Esophagus squamous epithelium (tissue), 5 donors: Measurements from ENCODE around the gene BANF1. TPM values are rescaled to one million over a fixed set of nuclear protein-coding genes. Genes with fewer than 3 reads are reported as not detected.

ENCODE experiments used
- DNase-seq: peaks from one replicate; lab custom pipeline; 2025; lab: John Stamatoyannopoulos, UW
- H3K27ac ChIP-seq, 4 donors: fragments of 200-600 bp; sonication (generic); one replicate each; pipeline ENCODE4 v1.5.1; 2016 to 2019; ENCODE audit warnings: mild to moderate bottlenecking in 1 of 4
- H3K27me3 ChIP-seq, 4 donors: fragments of 200-600 bp; sonication (generic); 1 replicate in 3 of 4; 2 replicates in 1 of 4; pipeline versions ENCODE4 v1.5.1 to v1.6.0; 2017 to 2021; ENCODE audit warnings: antibody characterized with exemption in 1 of 4
- H3K36me3 ChIP-seq, 3 donors: fragments of 200-600 bp; sonication (generic); one replicate each; pipeline ENCODE4 v1.5.1; 2016 to 2019
- H3K4me1 ChIP-seq, 3 donors: fragments of 200-600 bp; sonication (generic); one replicate each; pipeline ENCODE4 v1.5.1; 2017 to 2019
- H3K4me3 ChIP-seq, 4 donors: fragments of 200-600 bp; sonication (generic); 1 replicate in 3 of 4; 2 replicates in 1 of 4; pipeline ENCODE4 v1.5.1; 2016 to 2019; ENCODE audit warnings: mild to moderate bottlenecking in 2 of 4, moderate library complexity in 1 of 4
- H3K9me3 ChIP-seq, 3 donors: fragments of 200-600 bp; sonication (generic); one replicate each; pipeline ENCODE4 v1.5.1; 2016 to 2019
- POLR2A ChIP-seq, 4 donors: fragments of 450-650 bp; IDR thresholded peaks; one replicate each; pipeline ENCODE4 v1.6.1; 2017; ENCODE audit warnings: antibody characterized with exemption in 4 of 4, mild to moderate bottlenecking in 4 of 4, moderate library complexity in 3 of 4
- WGBS, 2 donors: methylation state at CpG; one replicate each; pipeline ENCODE4 v1.1.5; 2018; 5-methylcytosine and 5-hydroxymethylcytosine counted together
- intact Hi-C: fragments of 100-400 bp; cut with DNase I; formaldehyde crosslinking; loops from one replicate; pipeline ENCODE4 v1.15.0; 2022
- total RNA-seq, 4 donors: library from RNA; depleted of rRNA; stranded (reverse); fragments of >200 nt; gene quantifications; one replicate each; pipeline ENCODE4 v1.1.0, GENCODE V29; 2016
- TF ChIP-seq, protein P1 (sequence below), 6 experiments: fragments of 450-650 bp in 4 of 6; fragments of 200-600 bp in 2 of 6; sonication (generic) in 2 of 6; IDR thresholded peaks; one replicate each; pipeline ENCODE4 v1.5.1; 2016 to 2019; ENCODE audit warnings: antibody characterized with exemption in 6 of 6, mild to moderate bottlenecking in 4 of 6, moderate library complexity in 4 of 6
- donor health status: DM: yes; HTN: yes; CAD: no.

Gene BANF1
- total RNA-seq, 4 donors from 2014 or later = 29.1 to 52.3 (median 41.9) TPM

DNA sequence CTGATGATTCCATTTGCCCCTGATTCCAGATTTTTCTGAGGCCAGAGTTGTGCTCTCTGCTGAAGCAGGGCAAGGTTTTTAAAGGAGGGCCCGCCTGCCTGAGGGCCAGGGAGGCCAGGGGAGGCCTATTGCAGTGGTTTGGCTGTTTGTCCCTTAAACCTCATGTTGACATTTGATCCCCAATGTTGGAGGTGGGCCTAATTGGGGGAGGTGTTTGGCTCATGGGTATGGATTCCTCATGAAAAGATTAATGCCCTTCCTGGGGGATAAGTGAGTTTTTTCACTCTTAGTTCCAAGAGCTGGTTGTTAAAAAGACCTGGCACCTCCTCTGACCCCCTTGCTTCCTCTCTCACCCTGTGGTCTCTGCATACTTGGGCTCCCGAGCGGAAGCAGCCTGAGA is 37.5 kb downstream of the BANF1 start:
- Histone ChIP-seq H3K27ac (no peak overlapping the region), H3K36me3 (no peaks in the 10 kb centered on the region), H3K4me1 (peaks cover 0 to under 1% (median under 1%) of the 10 kb centered on the region in 3 donors), H3K27me3 (peaks cover 0 to 18% (median 0%) of the 10 kb centered on the region in 4 donors), H3K9me3 (no peaks in the 10 kb centered on the region), H3K4me3 (no peak overlapping the region)
- intact Hi-C loops = no loop called here
- TF ChIP-seq, protein P1, sequence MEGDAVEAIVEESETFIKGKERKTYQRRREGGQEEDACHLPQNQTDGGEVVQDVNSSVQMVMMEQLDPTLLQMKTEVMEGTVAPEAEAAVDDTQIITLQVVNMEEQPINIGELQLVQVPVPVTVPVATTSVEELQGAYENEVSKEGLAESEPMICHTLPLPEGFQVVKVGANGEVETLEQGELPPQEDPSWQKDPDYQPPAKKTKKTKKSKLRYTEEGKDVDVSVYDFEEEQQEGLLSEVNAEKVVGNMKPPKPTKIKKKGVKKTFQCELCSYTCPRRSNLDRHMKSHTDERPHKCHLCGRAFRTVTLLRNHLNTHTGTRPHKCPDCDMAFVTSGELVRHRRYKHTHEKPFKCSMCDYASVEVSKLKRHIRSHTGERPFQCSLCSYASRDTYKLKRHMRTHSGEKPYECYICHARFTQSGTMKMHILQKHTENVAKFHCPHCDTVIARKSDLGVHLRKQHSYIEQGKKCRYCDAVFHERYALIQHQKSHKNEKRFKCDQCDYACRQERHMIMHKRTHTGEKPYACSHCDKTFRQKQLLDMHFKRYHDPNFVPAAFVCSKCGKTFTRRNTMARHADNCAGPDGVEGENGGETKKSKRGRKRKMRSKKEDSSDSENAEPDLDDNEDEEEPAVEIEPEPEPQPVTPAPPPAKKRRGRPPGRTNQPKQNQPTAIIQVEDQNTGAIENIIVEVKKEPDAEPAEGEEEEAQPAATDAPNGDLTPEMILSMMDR (IDR thresholded peaks at IDR 0.05) = no peak
- no peak for TF ChIP-seq POLR2A (IDR thresholded peaks at IDR 0.05)
- no peak for DNase-seq
- 92 to 100% methylated on average over 2 of the region's 3 CpGs for WGBS, 2 donors

DNA sequence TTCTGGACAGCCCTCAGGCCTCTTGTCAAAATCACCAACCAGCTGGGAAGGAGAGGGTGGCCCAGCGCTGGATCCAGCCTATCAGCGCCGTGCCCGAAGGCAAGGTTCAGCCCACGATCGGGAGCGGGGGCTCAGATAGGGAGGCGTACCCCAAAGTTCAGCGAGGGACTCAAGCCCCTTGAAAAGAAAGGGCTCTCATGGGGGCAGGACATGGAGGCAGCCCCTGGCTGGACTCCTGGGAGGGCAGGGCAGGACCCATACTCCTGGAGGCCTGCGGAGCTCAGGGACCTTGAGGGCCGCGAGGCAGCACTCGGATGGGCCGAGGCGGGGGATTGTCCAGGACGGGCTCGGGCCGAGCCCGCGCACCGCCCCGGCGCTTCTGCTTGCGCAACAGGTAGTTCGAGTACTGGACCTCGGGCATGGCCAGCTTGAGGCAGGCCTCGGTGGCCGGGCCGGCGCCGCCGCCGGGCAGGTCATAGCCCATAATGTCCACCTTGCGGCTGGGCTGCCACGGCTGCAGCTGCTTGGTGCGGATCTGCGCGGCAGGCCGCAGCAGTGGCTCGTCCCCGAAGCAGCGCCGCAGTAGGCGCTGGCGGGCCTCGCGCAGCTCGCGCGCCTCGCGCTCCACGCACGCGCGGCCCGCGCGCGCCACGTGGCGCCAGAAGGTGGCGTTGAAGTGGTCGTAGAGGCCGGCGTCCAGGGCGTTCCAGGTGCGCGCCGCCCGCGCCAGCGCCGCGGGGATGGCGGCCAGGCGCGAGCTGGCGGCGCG is 40.1 kb downstream of the BANF1 start:
- intact Hi-C loops = no loop called here
- TF ChIP-seq POLR2A (IDR thresholded peaks at IDR 0.05) = no peak
- TF ChIP-seq, protein P1 (IDR thresholded peaks at IDR 0.05) = no peak
- Histone ChIP-seq H3K27ac (no peak overlapping the region), H3K4me1 (peaks cover 3 to 8% (median 6%) of the 10 kb centered on the region in 3 donors), H3K9me3 (no peaks in the 10 kb centered on the region), H3K4me3 (no peak overlapping the region), H3K27me3 (peaks cover 0 to 26% (median 0%) of the 10 kb centered on the region in 4 donors), H3K36me3 (no peaks in the 10 kb centered on the region)
- DNase-seq = no peak
- WGBS, 2 donors = 97 to 98% methylated on average over 12 to 37 of the region's 81 CpGs

DNA sequence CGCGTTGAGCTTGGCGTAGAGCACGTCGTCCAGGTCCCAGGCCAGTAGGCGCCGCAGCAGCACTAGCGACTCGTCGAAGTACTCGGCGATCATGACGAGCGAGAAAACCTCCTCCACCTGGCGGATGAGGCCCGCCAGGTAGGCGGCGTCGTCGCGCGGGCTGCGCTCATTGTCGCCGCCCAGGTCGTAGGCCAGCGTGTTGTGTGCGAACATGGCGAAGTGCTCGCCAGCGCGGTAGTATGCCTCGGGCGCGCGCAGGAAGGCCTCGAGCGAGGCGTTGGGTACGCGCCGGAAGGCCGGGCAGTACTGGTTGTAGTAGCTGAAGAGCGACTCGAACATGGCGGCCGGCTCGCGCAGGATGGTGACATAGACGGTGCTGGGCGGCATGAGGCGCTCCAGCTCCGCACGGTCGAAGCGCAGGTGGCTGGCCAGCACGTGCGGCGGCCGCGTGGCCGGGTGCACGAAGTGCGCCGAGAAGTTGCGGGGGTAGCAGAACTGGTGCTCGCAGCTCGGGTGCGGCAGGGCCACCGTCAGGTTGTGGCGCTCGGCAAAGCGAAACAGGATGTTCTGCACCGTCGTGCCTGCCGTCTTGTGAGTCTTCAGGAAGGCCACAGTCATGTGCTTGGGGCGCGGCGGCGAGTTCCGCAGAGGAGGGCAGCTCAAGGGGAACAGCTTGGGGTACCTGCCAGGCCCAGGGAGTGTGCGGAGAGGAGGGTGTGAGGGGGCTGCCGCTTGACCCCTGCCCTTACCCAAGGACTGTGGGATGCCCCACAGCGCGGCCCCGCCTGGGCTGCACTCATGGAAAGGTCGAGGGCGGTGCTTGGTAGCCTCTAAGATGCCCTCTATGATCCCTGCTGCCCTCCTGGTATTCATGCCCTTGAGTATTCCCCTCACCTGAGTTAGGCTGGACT is 40.9 kb downstream of the BANF1 start:
- no peaks in the 10 kb centered on the region for H3K9me3 ChIP-seq
- H3K27me3 ChIP-seq = peaks cover 0 to 35% (median 0%) of the 10 kb centered on the region in 4 donors
- TF ChIP-seq POLR2A (IDR thresholded peaks at IDR 0.05) = no peak
- TF ChIP-seq, protein P1 (IDR thresholded peaks at IDR 0.05) = no peak
- H3K4me1 ChIP-seq = peaks cover 3 to 8% (median 6%) of the 10 kb centered on the region in 3 donors
- no peaks in the 10 kb centered on the region for H3K36me3 ChIP-seq
- 95 to 96% methylated on average over 11 to 44 of the region's 88 CpGs for WGBS, 2 donors
- H3K27ac ChIP-seq = no peak overlapping the region
- no peak overlapping the region for H3K4me3 ChIP-seq
- intact Hi-C loops = no loop called here
- DNase-seq = no peak

DNA sequence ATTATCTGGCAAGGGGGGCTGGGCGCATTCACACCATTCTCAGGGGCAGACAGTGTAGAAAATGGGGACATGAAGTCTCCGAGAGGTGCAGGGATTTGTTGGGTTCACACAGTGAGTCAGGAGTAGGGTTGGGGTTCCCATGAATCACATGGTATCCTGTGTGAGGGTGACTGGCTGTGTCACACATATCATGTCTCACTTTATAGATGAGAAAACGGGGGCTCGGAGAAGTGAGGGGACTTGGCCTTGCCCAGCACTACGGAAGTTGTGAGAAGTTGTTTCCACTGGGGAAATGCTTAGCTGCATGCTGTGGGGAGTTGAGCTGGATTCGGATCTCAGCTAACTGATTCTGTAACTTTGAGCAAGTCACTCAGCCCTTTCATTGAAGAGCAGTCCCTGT is 42.5 kb downstream of the BANF1 start:
- WGBS, 2 donors = 50 to 59% methylated on average over 6 of the region's 6 CpGs
- Histone ChIP-seq H3K4me1 (peaks cover 3 to 16% (median 6%) of the 10 kb centered on the region in 3 donors), H3K27me3 (peaks cover 0 to 48% (median 3%) of the 10 kb centered on the region in 4 donors), H3K36me3 (no peaks in the 10 kb centered on the region), H3K27ac (no peak overlapping the region), H3K4me3 (peak overlapping the region in 1 of 4 donors; percentile 18), H3K9me3 (no peaks in the 10 kb centered on the region)
- TF ChIP-seq, protein P1 (IDR thresholded peaks at IDR 0.05) = no peak
- no peak for TF ChIP-seq POLR2A (IDR thresholded peaks at IDR 0.05)
- intact Hi-C loops = no loop called here
- no peak for DNase-seq
